SK-MEL-5 (cell line): Measurements from ENCODE around the gene SFMBT2. TPM values are rescaled to one million over a fixed set of nuclear protein-coding genes. Genes with fewer than 3 reads are reported as not detected.
"Not testable (repeated sequence)": the region's sequence is repeated elsewhere in the genome, so short reads cannot be mapped to it uniquely, and the experiment has no call there.

Source experiments
- DNase-seq: peaks from one replicate; pipeline ENCODE4 v3.0.0-alpha.2; 2016; ENCODE audit warnings: low read depth, low spot score
- in situ Hi-C: cut with HindIII; loops from 2 replicates; pipeline ENCODE4 v1.10.0; 2016; ENCODE audit warnings: low sequenced_read_pairs, high pct_unique_total_duplicates, low pct_unique_long_range_greater_than_20kb
- total RNA-seq: library from RNA; depleted of rRNA; stranded (reverse); fragments of >200 nt; shearing (Covaris generic); gene quantifications from 2 replicates; pipeline ENCODE4 v1.2.3, GENCODE V29; 2014

SFMBT2 gene
- total RNA-seq, 1 experiment from 2014 or later, result 2.2 TPM

- in situ Hi-C loops, result no loop called here
- no peak for DNase-seq
Observed at GRCh38 chr10:7300384-7300971, 110.4 kb downstream of the SFMBT2 start.

GRCh38 chr10:7299601-7300325 lies 111.1 kb downstream of the SFMBT2 start:
- DNase-seq, in situ Hi-C loops: not testable (repeated sequence)

- no peak for DNase-seq
- in situ Hi-C loops, result no loop called here
Observed at GRCh38 chr10:7298495-7298894, 112.3 kb downstream of the SFMBT2 start.

GRCh38 chr10:7297094-7297493 lies 113.7 kb downstream of the SFMBT2 start:
- in situ Hi-C loops, result no loop called here
- DNase-seq, result no peak

- DNase-seq, result no peak
Observed at GRCh38 chr10:7296648-7297047, 114.2 kb downstream of the SFMBT2 start.

GRCh38 chr10:7296076-7296475 lies 114.8 kb downstream of the SFMBT2 start:
- DNase-seq, result no peak
- in situ Hi-C loops, result no loop called here

More at GRCh38 chr10:7296648-7297047, 114.2 kb downstream of the SFMBT2 start:
- in situ Hi-C loops, result no loop called here

- DNase-seq, result no peak
- in situ Hi-C loops, result no loop called here
Observed at GRCh38 chr10:7293378-7293920, 117.4 kb downstream of the SFMBT2 start.

- in situ Hi-C loops, result no loop called here
- DNase-seq, result no peak
Observed at GRCh38 chr10:7291487-7292270, 119.2 kb downstream of the SFMBT2 start.

- in situ Hi-C loops, result no loop called here
- DNase-seq, result no peak
Observed at GRCh38 chr10:7288060-7288690, 122.7 kb downstream of the SFMBT2 start.

GRCh38 chr10:7287377-7287776 lies 123.5 kb downstream of the SFMBT2 start:
- no peak for DNase-seq
- in situ Hi-C loops, result no loop called here

- in situ Hi-C loops, result no loop called here
- DNase-seq, result no peak
Observed at GRCh38 chr10:7285522-7286322, 125.1 kb downstream of the SFMBT2 start.

GRCh38 chr10:7283246-7283645 lies 127.6 kb downstream of the SFMBT2 start:
- in situ Hi-C loops, result no loop called here
- no peak for DNase-seq

GRCh38 chr10:7282457-7282856 lies 128.4 kb downstream of the SFMBT2 start:
- in situ Hi-C loops, result no loop called here
- DNase-seq, result no peak

GRCh38 chr10:7281429-7281828 lies 129.4 kb downstream of the SFMBT2 start:
- in situ Hi-C loops, result no loop called here
- DNase-seq, result no peak

GRCh38 chr10:7279303-7279702 lies 131.5 kb downstream of the SFMBT2 start:
- DNase-seq, result no peak
- in situ Hi-C loops, result no loop called here

GRCh38 chr10:7277867-7278266 lies 133.0 kb downstream of the SFMBT2 start:
- no peak for DNase-seq
- in situ Hi-C loops, result no loop called here

- in situ Hi-C loops, result no loop called here
Observed at GRCh38 chr10:7277432-7277831, 133.4 kb downstream of the SFMBT2 start.

More at GRCh38 chr10:7277432-7277831, 133.4 kb downstream of the SFMBT2 start:
- DNase-seq, result no peak
